ENCODE measurements around the gene A2M. TPM values are rescaled to one million over a fixed set of nuclear protein-coding genes. Genes with fewer than 3 reads are reported as not detected.

The A2M gene
- total and polyA plus RNA-seq, 2 of the 13 experiments (the other 11 are each of a cell fraction or from before 2014, with no cell fraction given), result 2,807 to 6,551 TPM

DNA sequence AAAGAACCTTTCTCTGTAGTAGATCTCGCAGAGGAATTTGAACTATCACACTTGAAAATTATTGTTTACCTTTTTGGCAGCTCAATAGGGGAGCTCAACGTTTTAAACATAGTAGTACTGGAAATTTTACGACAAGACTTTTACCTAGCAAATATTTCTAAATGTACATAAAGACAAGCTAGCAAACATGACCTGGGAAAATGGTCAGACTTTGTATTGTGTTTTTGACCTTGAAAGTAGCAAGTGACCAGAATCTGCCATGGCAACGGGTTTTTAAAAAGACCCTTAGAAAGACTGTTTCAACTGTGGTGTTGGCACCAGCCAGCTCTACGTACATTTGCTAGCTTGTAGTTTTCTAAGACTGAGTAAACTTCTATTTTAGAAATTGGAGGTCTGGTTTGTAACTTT lies 20.2 kb upstream of the A2M start (continued):
- TF ChIP-seq, protein P1, sequence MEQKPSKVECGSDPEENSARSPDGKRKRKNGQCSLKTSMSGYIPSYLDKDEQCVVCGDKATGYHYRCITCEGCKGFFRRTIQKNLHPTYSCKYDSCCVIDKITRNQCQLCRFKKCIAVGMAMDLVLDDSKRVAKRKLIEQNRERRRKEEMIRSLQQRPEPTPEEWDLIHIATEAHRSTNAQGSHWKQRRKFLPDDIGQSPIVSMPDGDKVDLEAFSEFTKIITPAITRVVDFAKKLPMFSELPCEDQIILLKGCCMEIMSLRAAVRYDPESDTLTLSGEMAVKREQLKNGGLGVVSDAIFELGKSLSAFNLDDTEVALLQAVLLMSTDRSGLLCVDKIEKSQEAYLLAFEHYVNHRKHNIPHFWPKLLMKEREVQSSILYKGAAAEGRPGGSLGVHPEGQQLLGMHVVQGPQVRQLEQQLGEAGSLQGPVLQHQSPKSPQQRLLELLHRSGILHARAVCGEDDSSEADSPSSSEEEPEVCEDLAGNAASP (CRISPR knock-in tag; IDR thresholded peaks at IDR 0.05; ENCODE audit: borderline replicate concordance), result peak; percentile 90; the same call in 1 of the 2 replicates
- peak; percentile 56; the same call in 1 of the 2 replicates for TF ChIP-seq ETV5 (CRISPR knock-in tag; IDR thresholded peaks at IDR 0.05; ENCODE audit: borderline replicate concordance)
- TF ChIP-seq RFXAP (CRISPR knock-in tag; IDR thresholded peaks at IDR 0.05; ENCODE audit: borderline replicate concordance), result peak; percentile 44; the same call in 1 of the 2 replicates
- TF ChIP-seq AHR (CRISPR knock-in tag; IDR thresholded peaks at IDR 0.05), result no peak; the same call in 1 of the 2 replicates
- TF ChIP-seq ZNF792 (CRISPR knock-in tag; IDR thresholded peaks at IDR 0.05), result 0 out of 2 replicates have a peak, but pooled peaks have one; percentile 13
- 0 out of 2 replicates have a peak, but pooled peaks have one; percentile 22 for TF ChIP-seq ZMYM3 (CRISPR knock-in tag; IDR thresholded peaks at IDR 0.05)
- TF ChIP-seq ZFP36L1 (CRISPR knock-in tag; IDR thresholded peaks at IDR 0.05), result no peak
- TF ChIP-seq, protein P2, sequence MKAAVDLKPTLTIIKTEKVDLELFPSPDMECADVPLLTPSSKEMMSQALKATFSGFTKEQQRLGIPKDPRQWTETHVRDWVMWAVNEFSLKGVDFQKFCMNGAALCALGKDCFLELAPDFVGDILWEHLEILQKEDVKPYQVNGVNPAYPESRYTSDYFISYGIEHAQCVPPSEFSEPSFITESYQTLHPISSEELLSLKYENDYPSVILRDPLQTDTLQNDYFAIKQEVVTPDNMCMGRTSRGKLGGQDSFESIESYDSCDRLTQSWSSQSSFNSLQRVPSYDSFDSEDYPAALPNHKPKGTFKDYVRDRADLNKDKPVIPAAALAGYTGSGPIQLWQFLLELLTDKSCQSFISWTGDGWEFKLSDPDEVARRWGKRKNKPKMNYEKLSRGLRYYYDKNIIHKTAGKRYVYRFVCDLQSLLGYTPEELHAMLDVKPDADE (CRISPR knock-in tag; IDR thresholded peaks at IDR 0.05), result no peak
- peak; percentile 77 for TF ChIP-seq HNF4G (IDR thresholded peaks at IDR 0.05; ENCODE audit: borderline replicate concordance, low read depth, low read length)
- peak; percentile 46; the same call in 1 of the 2 replicates for TF ChIP-seq HNF4G (CRISPR knock-in tag; IDR thresholded peaks at IDR 0.05; ENCODE audit: borderline replicate concordance, low read depth)
- TF ChIP-seq, protein P3, sequence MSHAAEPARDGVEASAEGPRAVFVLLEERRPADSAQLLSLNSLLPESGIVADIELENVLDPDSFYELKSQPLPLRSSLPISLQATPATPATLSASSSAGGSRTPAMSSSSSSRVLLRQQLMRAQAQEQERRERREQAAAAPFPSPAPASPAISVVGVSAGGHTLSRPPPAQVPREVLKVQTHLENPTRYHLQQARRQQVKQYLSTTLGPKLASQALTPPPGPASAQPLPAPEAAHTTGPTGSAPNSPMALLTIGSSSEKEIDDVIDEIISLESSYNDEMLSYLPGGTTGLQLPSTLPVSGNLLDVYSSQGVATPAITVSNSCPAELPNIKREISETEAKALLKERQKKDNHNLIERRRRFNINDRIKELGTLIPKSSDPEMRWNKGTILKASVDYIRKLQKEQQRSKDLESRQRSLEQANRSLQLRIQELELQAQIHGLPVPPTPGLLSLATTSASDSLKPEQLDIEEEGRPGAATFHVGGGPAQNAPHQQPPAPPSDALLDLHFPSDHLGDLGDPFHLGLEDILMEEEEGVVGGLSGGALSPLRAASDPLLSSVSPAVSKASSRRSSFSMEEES (CRISPR knock-in tag; IDR thresholded peaks at IDR 0.05), result peak; percentile 80
- TF ChIP-seq NCOA1 (CRISPR knock-in tag; IDR thresholded peaks at IDR 0.05), result 0 out of 2 replicates have a peak, but pooled peaks have one; percentile 45
- no peak for TF ChIP-seq HOXA7 (CRISPR knock-in tag; IDR thresholded peaks at IDR 0.05)
- TF ChIP-seq, protein P4, sequence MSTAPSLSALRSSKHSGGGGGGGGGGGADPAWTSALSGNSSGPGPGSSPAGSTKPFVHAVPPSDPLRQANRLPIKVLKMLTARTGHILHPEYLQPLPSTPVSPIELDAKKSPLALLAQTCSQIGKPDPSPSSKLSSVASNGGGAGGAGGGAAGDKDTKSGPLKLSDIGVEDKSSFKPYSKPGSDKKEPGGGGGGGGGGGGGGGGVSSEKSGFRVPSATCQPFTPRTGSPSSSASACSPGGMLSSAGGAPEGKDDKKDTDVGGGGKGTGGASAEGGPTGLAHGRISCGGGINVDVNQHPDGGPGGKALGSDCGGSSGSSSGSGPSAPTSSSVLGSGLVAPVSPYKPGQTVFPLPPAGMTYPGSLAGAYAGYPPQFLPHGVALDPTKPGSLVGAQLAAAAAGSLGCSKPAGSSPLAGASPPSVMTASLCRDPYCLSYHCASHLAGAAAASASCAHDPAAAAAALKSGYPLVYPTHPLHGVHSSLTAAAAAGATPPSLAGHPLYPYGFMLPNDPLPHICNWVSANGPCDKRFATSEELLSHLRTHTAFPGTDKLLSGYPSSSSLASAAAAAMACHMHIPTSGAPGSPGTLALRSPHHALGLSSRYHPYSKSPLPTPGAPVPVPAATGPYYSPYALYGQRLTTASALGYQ (CRISPR knock-in tag; IDR thresholded peaks at IDR 0.05), result peak; percentile 83
- TF ChIP-seq POLR2AphosphoS5 (IDR thresholded peaks at IDR 0.05; ENCODE audit: low read depth, low read length), result no peak
- peak; percentile 74; the same call in 1 of the 2 replicates for TF ChIP-seq ZNF331 (CRISPR knock-in tag; IDR thresholded peaks at IDR 0.05)
- no peak; the same call in 1 of the 2 replicates for TF ChIP-seq HHEX (CRISPR knock-in tag; IDR thresholded peaks at IDR 0.05)
- no peak for TF ChIP-seq ZNF33B (CRISPR knock-in tag; IDR thresholded peaks at IDR 0.05)
- TF ChIP-seq, protein P5, sequence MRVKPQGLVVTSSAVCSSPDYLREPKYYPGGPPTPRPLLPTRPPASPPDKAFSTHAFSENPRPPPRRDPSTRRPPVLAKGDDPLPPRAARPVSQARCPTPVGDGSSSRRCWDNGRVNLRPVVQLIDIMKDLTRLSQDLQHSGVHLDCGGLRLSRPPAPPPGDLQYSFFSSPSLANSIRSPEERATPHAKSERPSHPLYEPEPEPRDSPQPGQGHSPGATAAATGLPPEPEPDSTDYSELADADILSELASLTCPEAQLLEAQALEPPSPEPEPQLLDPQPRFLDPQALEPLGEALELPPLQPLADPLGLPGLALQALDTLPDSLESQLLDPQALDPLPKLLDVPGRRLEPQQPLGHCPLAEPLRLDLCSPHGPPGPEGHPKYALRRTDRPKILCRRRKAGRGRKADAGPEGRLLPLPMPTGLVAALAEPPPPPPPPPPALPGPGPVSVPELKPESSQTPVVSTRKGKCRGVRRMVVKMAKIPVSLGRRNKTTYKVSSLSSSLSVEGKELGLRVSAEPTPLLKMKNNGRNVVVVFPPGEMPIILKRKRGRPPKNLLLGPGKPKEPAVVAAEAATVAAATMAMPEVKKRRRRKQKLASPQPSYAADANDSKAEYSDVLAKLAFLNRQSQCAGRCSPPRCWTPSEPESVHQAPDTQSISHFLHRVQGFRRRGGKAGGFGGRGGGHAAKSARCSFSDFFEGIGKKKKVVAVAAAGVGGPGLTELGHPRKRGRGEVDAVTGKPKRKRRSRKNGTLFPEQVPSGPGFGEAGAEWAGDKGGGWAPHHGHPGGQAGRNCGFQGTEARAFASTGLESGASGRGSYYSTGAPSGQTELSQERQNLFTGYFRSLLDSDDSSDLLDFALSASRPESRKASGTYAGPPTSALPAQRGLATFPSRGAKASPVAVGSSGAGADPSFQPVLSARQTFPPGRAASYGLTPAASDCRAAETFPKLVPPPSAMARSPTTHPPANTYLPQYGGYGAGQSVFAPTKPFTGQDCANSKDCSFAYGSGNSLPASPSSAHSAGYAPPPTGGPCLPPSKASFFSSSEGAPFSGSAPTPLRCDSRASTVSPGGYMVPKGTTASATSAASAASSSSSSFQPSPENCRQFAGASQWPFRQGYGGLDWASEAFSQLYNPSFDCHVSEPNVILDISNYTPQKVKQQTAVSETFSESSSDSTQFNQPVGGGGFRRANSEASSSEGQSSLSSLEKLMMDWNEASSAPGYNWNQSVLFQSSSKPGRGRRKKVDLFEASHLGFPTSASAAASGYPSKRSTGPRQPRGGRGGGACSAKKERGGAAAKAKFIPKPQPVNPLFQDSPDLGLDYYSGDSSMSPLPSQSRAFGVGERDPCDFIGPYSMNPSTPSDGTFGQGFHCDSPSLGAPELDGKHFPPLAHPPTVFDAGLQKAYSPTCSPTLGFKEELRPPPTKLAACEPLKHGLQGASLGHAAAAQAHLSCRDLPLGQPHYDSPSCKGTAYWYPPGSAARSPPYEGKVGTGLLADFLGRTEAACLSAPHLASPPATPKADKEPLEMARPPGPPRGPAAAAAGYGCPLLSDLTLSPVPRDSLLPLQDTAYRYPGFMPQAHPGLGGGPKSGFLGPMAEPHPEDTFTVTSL (CRISPR knock-in tag; IDR thresholded peaks at IDR 0.05; ENCODE audit: borderline replicate concordance), result peak; percentile 92; the same call in 1 of the 2 replicates
- no peak for TF ChIP-seq WIZ (CRISPR knock-in tag; IDR thresholded peaks at IDR 0.05)

Measured in HepG2 (cell line).